Loucy (cell line): ENCODE data around the gene KIAA0319L.

Experiments
- H2AFZ ChIP-seq: fragments of 200-600 bp; sonication (generic); 2 replicates; pipeline ENCODE4 v1.6.0; 2016; ENCODE audit warnings: antibody characterized with exemption, mild to moderate bottlenecking, low read length, moderate library complexity
- H3F3A ChIP-seq: fragments of 200-600 bp; 2 replicates; pipeline ENCODE4 v1.6.0; 2016; ENCODE audit warnings: antibody characterized with exemption, low read depth, mild to moderate bottlenecking
- H3K27me3 ChIP-seq: fragments of 200-600 bp; sonication (generic); 2 replicates; pipeline ENCODE4 v1.6.1; 2014; ENCODE audit warnings: low read length, mild to moderate bottlenecking; ENCODE audit not compliant: insufficient read depth, poor library complexity, severe bottlenecking
- H3K36me3 ChIP-seq: fragments of 200-600 bp; sonication (generic); 2 replicates; pipeline ENCODE4 v1.6.1; 2016; ENCODE audit warnings: low read length; ENCODE audit not compliant: insufficient read depth
- H3K4me1 ChIP-seq: fragments of 200-600 bp; sonication (generic); 2 replicates; pipeline ENCODE4 v1.5.1; 2014; ENCODE audit warnings: low read length, mild to moderate bottlenecking; ENCODE audit not compliant: insufficient read depth, poor library complexity, severe bottlenecking
- H3K4me2 ChIP-seq: fragments of 200-600 bp; sonication (generic); 2 replicates; pipeline ENCODE4 v1.6.0; 2014; ENCODE audit warnings: antibody characterized with exemption, low read length, low read depth, mild to moderate bottlenecking; ENCODE audit not compliant: poor library complexity, severe bottlenecking
- H3K4me3 ChIP-seq: fragments of 200-600 bp; sonication (generic); 2 replicates; pipeline ENCODE4 v1.5.1; 2014; ENCODE audit warnings: low read length, mild to moderate bottlenecking, mixed read lengths; ENCODE audit not compliant: poor library complexity, severe bottlenecking
- H3K79me2 ChIP-seq: fragments of 200-600 bp; sonication (generic); 2 replicates; pipeline ENCODE4 v1.6.1; 2014; ENCODE audit warnings: low read length; ENCODE audit not compliant: insufficient read depth
- H3K9ac ChIP-seq: fragments of 200-600 bp; sonication (generic); 2 replicates; pipeline ENCODE4 v1.6.0; 2014; ENCODE audit warnings: mild to moderate bottlenecking, low read depth, low read length, moderate library complexity; ENCODE audit not compliant: poor library complexity, severe bottlenecking
- H3K9me2 ChIP-seq: fragments of 200-600 bp; sonication (generic); replicated peaks from 2 replicates; pipeline ENCODE4 v1.6.1; 2016; ENCODE audit warnings: low read depth, low read length, mixed read lengths
- H3K9me3 ChIP-seq: fragments of 200-600 bp; sonication (generic); 2 replicates; pipeline ENCODE4 v1.6.1; 2014; ENCODE audit warnings: mild to moderate bottlenecking, antibody characterized with exemption, low read length, low read depth; ENCODE audit not compliant: insufficient read depth
- H4K20me1 ChIP-seq: fragments of 200-600 bp; sonication (generic); 2 replicates; pipeline ENCODE4 v1.6.0; 2014; ENCODE audit warnings: antibody characterized with exemption, low read length, mild to moderate bottlenecking; ENCODE audit not compliant: insufficient read depth, poor library complexity, severe bottlenecking
- EZH2phosphoT487 ChIP-seq: fragments of 200-600 bp; IDR thresholded peaks from 2 replicates; pipeline ENCODE4 v1.6.1; 2018; ENCODE audit warnings: antibody characterized with exemption, mild to moderate bottlenecking, moderate library complexity, borderline replicate concordance
- TF ChIP-seq, protein P1 (sequence below): fragments of 200-600 bp; sonication (generic); conservative IDR thresholded peaks from 2 replicates; pipeline ENCODE4 v1.5.1; 2014; ENCODE audit warnings: mild to moderate bottlenecking, antibody characterized with exemption, low read length

The KIAA0319L gene

GRCh38 chr1:35564037-35564883 is 7.1 kb upstream of the KIAA0319L start:
- peaks cover 37% of the 10 kb centered on the region for H3K4me1 ChIP-seq
- H3F3A ChIP-seq, result no peaks in the 10 kb centered on the region
- peak overlapping the region; percentile 81 for H3K4me2 ChIP-seq
- peaks cover 2% of the 10 kb centered on the region for H4K20me1 ChIP-seq
- H3K36me3 ChIP-seq, result no peaks in the 10 kb centered on the region
- no peaks in the 10 kb centered on the region for H3K9me2 ChIP-seq
- no peak overlapping the region for H3K4me3 ChIP-seq
- no peak overlapping the region for H2AFZ ChIP-seq
- peak overlapping the region; percentile 38 for H3K9ac ChIP-seq
- no peaks in the 10 kb centered on the region for H3K27me3 ChIP-seq
- no peaks in the 10 kb centered on the region for H3K9me3 ChIP-seq
- TF ChIP-seq, protein P1, sequence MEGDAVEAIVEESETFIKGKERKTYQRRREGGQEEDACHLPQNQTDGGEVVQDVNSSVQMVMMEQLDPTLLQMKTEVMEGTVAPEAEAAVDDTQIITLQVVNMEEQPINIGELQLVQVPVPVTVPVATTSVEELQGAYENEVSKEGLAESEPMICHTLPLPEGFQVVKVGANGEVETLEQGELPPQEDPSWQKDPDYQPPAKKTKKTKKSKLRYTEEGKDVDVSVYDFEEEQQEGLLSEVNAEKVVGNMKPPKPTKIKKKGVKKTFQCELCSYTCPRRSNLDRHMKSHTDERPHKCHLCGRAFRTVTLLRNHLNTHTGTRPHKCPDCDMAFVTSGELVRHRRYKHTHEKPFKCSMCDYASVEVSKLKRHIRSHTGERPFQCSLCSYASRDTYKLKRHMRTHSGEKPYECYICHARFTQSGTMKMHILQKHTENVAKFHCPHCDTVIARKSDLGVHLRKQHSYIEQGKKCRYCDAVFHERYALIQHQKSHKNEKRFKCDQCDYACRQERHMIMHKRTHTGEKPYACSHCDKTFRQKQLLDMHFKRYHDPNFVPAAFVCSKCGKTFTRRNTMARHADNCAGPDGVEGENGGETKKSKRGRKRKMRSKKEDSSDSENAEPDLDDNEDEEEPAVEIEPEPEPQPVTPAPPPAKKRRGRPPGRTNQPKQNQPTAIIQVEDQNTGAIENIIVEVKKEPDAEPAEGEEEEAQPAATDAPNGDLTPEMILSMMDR, result peak; percentile 77
- TF ChIP-seq EZH2phosphoT487, result no peak
- peaks cover 21% of the 10 kb centered on the region; the same call in 1 of the 2 replicates for H3K79me2 ChIP-seq

- no peak for TF ChIP-seq EZH2phosphoT487
- TF ChIP-seq, protein P1, result no peak
- Histone ChIP-seq H3K9me2 (no peaks in the 10 kb centered on the region), H3K36me3 (no peaks in the 10 kb centered on the region), H3K27me3 (no peaks in the 10 kb centered on the region), H4K20me1 (peaks cover 6% of the 10 kb centered on the region), H3K9ac (peak overlapping the region; percentile 38), H3K9me3 (no peaks in the 10 kb centered on the region), H3F3A (no peaks in the 10 kb centered on the region), H3K4me2 (peak overlapping the region; percentile 81), H3K4me3 (peak overlapping the region; percentile 58), H2AFZ (no peak overlapping the region), H3K4me1 (peaks cover 45% of the 10 kb centered on the region), H3K79me2 (peaks cover 32% of the 10 kb centered on the region)
These were observed 6.0 kb upstream of the KIAA0319L start for GRCh38 chr1:35563166-35563565.

DNA sequence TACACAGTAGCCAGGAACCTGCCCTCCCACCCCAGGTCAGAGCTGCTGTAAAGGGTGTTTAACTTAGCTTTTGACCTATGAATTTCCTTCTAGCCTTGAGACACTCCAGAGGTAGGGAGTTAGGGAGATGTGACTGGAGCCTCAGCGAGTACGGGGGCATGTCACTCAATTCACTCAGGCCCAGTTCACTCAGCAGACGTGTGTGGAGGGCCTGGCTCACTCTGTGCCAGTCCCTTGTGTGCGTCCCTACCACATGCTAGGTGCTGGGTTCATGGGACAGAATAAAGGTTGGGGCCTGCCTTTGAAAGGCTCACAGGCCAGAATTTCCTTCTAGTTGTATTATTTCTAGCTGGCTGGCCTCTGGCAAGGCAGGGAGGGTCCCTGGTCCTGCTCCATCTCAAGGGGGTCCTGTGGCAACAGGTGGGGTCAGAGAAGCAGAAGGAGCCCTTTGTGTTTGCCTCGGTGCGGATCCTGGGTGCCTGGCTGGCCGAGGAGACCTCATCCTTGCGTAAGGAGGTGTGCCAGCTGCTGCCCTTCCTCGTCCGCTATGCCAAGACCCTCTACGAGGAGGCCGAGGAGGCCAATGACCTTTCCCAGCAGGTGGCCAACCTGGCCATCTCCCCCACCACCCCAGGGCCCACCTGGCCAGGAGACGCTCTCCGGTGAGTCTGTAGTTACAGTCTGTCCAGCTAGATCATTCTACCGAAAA is 4.9 kb upstream of the KIAA0319L start:
- Histone ChIP-seq H3K9me3 (no peaks in the 10 kb centered on the region), H3K27me3 (no peaks in the 10 kb centered on the region), H2AFZ (no peak overlapping the region), H3K4me1 (peaks cover 46% of the 10 kb centered on the region), H3K9me2 (no peaks in the 10 kb centered on the region), H3K36me3 (no peaks in the 10 kb centered on the region), H4K20me1 (peaks cover 6% of the 10 kb centered on the region), H3K79me2 (peaks cover 37% of the 10 kb centered on the region), H3F3A (no peaks in the 10 kb centered on the region), H3K4me2 (peak overlapping the region; percentile 81), H3K4me3 (peak overlapping the region; percentile 58), H3K9ac (peak overlapping the region; percentile 38)
- TF ChIP-seq EZH2phosphoT487, result no peak
- TF ChIP-seq, protein P1, result no peak
